Mesothelial cell of epicardium (in vitro differentiated cells): ENCODE data around the gene PRSS12. TPM values are rescaled to one million over a fixed set of nuclear protein-coding genes. Genes with fewer than 3 reads are reported as not detected.

Source experiments
- DNase-seq, 2 experiments: peaks; one replicate each; pipeline ENCODE4 v3.0.0; 2021; ENCODE audit warnings: low spot score in 2 of 2; ENCODE audit not compliant: unreplicated experiment in 2 of 2
- H3K27ac Mint-ChIP-seq: 2 replicates; pipeline ENCODE4 v1.8.0; 2021; ENCODE audit warnings: mixed read lengths
- H3K27me3 Mint-ChIP-seq: 2 replicates; pipeline ENCODE4 v1.8.0; 2021; ENCODE audit warnings: low read depth, mixed read lengths
- H3K36me3 Mint-ChIP-seq: 2 replicates; pipeline ENCODE4 v1.8.0; 2021; ENCODE audit warnings: mixed read lengths
- H3K4me1 Mint-ChIP-seq: 2 replicates; pipeline ENCODE4 v1.8.0; 2021; ENCODE audit warnings: mixed read lengths
- H3K4me3 Mint-ChIP-seq: 2 replicates; pipeline ENCODE4 v1.8.0; 2021; ENCODE audit warnings: mild to moderate bottlenecking, moderate library complexity, mixed read lengths
- H3K9me3 Mint-ChIP-seq: 2 replicates; pipeline ENCODE4 v1.8.0; 2021; ENCODE audit warnings: mixed read lengths
- total RNA-seq: library from RNA; stranded (reverse); gene quantifications from 3 replicates; pipeline ENCODE4 v1.2.1, GENCODE V29; 2021
- TF ChIP-seq, protein P1 (sequence below): fragments of 200-600 bp; sonication (generic); IDR thresholded peaks from one replicate; pipeline ENCODE4 v1.5.0; 2021; ENCODE audit warnings: antibody characterized with exemption; ENCODE audit not compliant: unreplicated experiment

The PRSS12 gene
- total RNA-seq, 1 donor from 2014 or later, result 46.7 TPM

DNA sequence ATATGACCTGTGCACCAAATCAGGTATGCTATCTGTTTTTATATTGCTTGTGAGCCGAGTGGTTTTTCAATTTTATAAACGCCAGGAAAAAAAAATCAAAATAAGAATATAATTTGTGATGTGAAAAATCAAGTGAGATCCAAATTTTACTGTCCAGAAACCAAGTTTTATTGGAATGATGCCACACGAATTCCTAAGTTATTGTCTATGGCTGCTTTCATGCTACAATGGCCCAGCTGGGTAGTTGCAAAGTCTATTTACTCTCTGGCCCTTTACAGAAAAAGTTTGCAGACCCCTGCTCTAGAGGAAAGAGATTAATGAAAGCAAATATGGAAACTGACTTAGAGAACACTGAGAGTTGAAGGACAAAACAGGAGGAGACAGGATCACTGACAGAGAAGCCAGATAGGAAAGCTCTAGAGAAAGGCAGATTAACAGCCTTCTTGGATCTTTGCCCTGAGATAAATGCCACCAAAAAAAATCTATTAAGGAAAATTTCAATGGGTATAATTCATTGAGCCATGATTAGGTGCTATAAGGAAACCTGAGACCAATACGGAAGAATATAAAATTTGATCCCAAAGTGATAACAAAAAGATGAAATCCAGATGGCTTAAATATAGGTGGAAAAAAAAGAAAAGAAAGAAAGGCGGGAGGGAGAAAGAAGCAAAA, 29.8 kb downstream of the PRSS12 start:
- TF ChIP-seq, protein P1, sequence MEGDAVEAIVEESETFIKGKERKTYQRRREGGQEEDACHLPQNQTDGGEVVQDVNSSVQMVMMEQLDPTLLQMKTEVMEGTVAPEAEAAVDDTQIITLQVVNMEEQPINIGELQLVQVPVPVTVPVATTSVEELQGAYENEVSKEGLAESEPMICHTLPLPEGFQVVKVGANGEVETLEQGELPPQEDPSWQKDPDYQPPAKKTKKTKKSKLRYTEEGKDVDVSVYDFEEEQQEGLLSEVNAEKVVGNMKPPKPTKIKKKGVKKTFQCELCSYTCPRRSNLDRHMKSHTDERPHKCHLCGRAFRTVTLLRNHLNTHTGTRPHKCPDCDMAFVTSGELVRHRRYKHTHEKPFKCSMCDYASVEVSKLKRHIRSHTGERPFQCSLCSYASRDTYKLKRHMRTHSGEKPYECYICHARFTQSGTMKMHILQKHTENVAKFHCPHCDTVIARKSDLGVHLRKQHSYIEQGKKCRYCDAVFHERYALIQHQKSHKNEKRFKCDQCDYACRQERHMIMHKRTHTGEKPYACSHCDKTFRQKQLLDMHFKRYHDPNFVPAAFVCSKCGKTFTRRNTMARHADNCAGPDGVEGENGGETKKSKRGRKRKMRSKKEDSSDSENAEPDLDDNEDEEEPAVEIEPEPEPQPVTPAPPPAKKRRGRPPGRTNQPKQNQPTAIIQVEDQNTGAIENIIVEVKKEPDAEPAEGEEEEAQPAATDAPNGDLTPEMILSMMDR, result no peak
- peaks cover 30% of the 10 kb centered on the region for H3K4me1 Mint-ChIP-seq
- H3K36me3 Mint-ChIP-seq, result peaks cover 3% of the 10 kb centered on the region
- no peaks in the 10 kb centered on the region for H3K9me3 Mint-ChIP-seq
- DNase-seq, result no peak
- no peaks in the 10 kb centered on the region for H3K27me3 Mint-ChIP-seq
- H3K4me3 Mint-ChIP-seq, result no peak overlapping the region
- peak overlapping the region; percentile 13 for H3K27ac Mint-ChIP-seq

DNA sequence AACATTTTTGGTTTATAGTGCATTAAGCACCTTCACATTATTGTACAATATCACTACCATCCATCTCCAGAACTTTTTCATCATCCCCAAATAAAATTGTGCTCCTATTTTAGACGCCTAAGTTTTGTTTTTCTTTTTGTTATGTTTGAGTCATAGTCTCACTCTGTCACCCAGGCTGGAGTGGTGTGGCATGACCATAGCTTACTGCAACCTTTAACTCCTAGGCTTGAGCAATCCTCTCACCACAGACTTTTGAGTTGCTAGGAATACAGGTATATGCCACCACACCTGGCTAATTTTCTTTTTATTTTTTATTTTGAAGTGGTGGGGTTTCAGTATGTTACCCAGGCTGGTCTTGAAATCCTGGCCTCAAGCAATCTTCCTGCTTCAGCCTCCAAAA, 33.9 kb downstream of the PRSS12 start:
- no peak overlapping the region for H3K4me3 Mint-ChIP-seq
- no peaks in the 10 kb centered on the region for H3K27me3 Mint-ChIP-seq
- no peaks in the 10 kb centered on the region for H3K9me3 Mint-ChIP-seq
- H3K4me1 Mint-ChIP-seq, result peaks cover 8% of the 10 kb centered on the region
- peaks cover 3% of the 10 kb centered on the region for H3K36me3 Mint-ChIP-seq
- TF ChIP-seq, protein P1, result no peak
- DNase-seq, result no peak
- H3K27ac Mint-ChIP-seq, result no peak overlapping the region

DNA sequence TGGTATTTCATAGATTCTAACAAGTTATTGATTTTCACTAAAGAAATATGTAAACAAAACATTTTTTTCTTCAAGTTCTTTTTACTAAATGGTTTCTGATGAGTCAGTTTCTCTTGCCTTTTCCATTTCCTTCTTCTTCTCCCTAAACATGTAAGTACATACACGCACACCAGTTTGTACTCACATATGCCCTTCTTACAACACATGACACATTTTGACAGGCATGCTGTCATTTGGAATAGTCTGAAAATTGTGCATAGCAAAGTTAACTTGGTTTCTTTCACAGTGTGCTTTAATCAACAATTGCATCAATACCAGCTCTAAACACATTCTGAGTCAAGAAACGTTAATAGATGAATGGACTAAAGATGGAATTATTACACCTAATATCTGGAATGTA, 35.1 kb downstream of the PRSS12 start:
- Mint-ChIP-seq H3K27me3 (no peaks in the 10 kb centered on the region), H3K27ac (no peak overlapping the region), H3K4me3 (no peak overlapping the region), H3K4me1 (no peaks in the 10 kb centered on the region), H3K36me3 (peaks cover 5% of the 10 kb centered on the region), H3K9me3 (no peaks in the 10 kb centered on the region)
- TF ChIP-seq, protein P1, result no peak
- no peak for DNase-seq

DNA sequence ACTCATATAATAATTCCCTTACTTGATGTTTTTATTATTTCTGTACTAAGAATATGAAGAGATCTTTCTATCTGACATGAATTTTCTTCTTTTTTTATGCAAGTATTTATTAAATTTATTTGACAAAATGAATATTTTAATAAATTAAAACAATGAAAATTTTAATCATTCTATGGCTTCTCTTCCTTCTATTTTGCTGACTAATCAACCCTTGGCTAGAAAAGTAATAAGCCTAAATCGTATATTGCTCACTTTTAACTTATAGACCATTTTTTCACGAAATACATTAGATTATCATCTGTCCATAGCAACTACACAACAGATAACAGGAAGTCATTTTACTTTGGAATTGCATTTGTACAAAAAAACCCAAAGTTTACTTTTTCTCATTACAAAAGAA, 38.6 kb downstream of the PRSS12 start:
- H3K36me3 Mint-ChIP-seq, result peaks cover 8% of the 10 kb centered on the region
- no peak overlapping the region for H3K4me3 Mint-ChIP-seq
- no peak for DNase-seq
- H3K4me1 Mint-ChIP-seq, result no peaks in the 10 kb centered on the region
- TF ChIP-seq, protein P1, result no peak
- H3K27me3 Mint-ChIP-seq, result no peaks in the 10 kb centered on the region
- no peak overlapping the region for H3K27ac Mint-ChIP-seq
- no peaks in the 10 kb centered on the region for H3K9me3 Mint-ChIP-seq

DNA sequence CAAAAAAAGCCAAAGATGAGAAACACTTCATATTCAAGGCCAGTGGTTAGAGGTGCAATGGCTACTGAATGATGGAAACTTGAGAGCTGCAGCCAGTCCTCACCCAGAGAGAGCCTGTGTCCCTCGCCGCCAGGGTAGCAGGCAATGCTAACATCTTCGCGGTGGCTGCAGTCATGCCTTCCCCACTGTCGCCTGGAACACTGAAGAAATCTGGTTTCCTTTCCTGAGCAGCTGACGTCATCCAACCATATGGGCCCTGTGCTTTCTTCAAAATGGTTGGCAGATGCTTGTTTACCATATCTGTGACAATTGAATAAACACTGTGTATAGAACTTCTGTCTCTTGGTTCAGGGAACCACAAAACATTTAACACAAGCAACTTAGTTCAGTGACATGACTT, 39.7 kb downstream of the PRSS12 start:
- H3K27me3 Mint-ChIP-seq, result no peaks in the 10 kb centered on the region
- H3K9me3 Mint-ChIP-seq, result no peaks in the 10 kb centered on the region
- TF ChIP-seq, protein P1, result no peak
- H3K36me3 Mint-ChIP-seq, result peaks cover 8% of the 10 kb centered on the region
- H3K4me1 Mint-ChIP-seq, result peaks cover 4% of the 10 kb centered on the region
- H3K27ac Mint-ChIP-seq, result no peak overlapping the region
- no peak for DNase-seq
- no peak overlapping the region for H3K4me3 Mint-ChIP-seq
